Ovary (tissue), 9 donors: ENCODE measurements around the gene CYS1. TPM values are rescaled to one million over a fixed set of nuclear protein-coding genes. Genes with fewer than 3 reads are reported as not detected.
A peak's percentile ranks its signal among the peaks of the same experiment; 100 is the strongest.
"Not testable (repeated sequence)": the region's sequence is repeated elsewhere in the genome, so short reads cannot be mapped to it uniquely, and the experiment has no call there.

Experiments used
- DNase-seq, 5 donors: peaks; one replicate each; pipeline ENCODE4 v3.0.0-alpha.2; 2019 to 2020
- H3K27ac ChIP-seq, 2 donors: fragments of 200-600 bp; one replicate each; pipeline versions ENCODE4 v1.5.1 to v1.8.0; 2019 to 2022
- H3K27me3 ChIP-seq: fragments of 200-600 bp; one replicate; pipeline ENCODE4 v1.8.0; 2022
- H3K36me3 ChIP-seq: fragments of 200-600 bp; sonication (generic); one replicate; pipeline ENCODE4 v1.5.1; 2019
- H3K4me1 ChIP-seq: one replicate; pipeline ENCODE4 v1.8.1; 2013; ENCODE audit warnings: mild to moderate bottlenecking, moderate library complexity; ENCODE audit not compliant: insufficient read depth
- H3K4me3 ChIP-seq: fragments of 200-600 bp; sonication (generic); one replicate; pipeline ENCODE4 v1.5.1; 2017
- H3K9me3 ChIP-seq, 2 donors: fragments of 200-600 bp in 1 of 2; sonication (generic) in 1 of 2; one replicate each; pipeline versions ENCODE4 v1.5.1 to v1.8.1; 2013 to 2019; ENCODE audit warnings: mild to moderate bottlenecking in 1 of 2, moderate library complexity in 1 of 2
- CTCF ChIP-seq, 3 donors: fragments of 450-650 bp in 2 of 3; fragments of 200-600 bp in 1 of 3; IDR thresholded peaks; one replicate each; pipeline versions ENCODE4 v1.5.1 to v1.8.0; 2016 to 2022; ENCODE audit warnings: antibody characterized with exemption in 3 of 3, mild to moderate bottlenecking in 1 of 3
- EP300 ChIP-seq: sonication (generic); formaldehyde crosslinking; IDR thresholded peaks from one replicate; pipeline ENCODE4 v1.6.1; 2017; ENCODE audit warnings: antibody characterized with exemption
- POLR2A ChIP-seq: fragments of 450-650 bp; IDR thresholded peaks from one replicate; pipeline ENCODE4 v1.6.1; 2017; ENCODE audit warnings: antibody characterized with exemption, mild to moderate bottlenecking, moderate library complexity
- WGBS, 3 donors: extraction: QIAGEN DNeasy Blood & Tissue Kit in 1 of 3; methylation state at CpG; one replicate each; pipeline versions ENCODE4 v1.1.5 to v1.1.7; 2013 to 2017; 5-methylcytosine and 5-hydroxymethylcytosine counted together
- intact Hi-C, 4 donors: fragments of 100-400 bp; cut with DNase I; formaldehyde crosslinking; loops; one replicate each; pipeline versions ENCODE4 v1.11.0 to v1.15.1; 2022 to 2023
- polyA plus RNA-seq, 2 donors: library from polyadenylated mRNA; stranded (reverse); fragments of 200-250 nt in 1 of 2; fragments of 350-450 nt in 1 of 2; fragmentation: Illumina TruSeq in 1 of 2; extraction: RNeasy Lipid Tissue Mini Kit (QIAGEN cat#74804) in 1 of 2; gene quantifications; one replicate each; pipeline ENCODE4 v1.2.3, GENCODE V29; 2013 to 2014
- total RNA-seq, 7 donors: library from RNA; depleted of rRNA in 2 of 7; stranded (reverse); fragments of >200 nt in 2 of 7; fragmentation: NEBNext Ultra II Directional in 3 of 7; extraction: Animal tissue kit (Norgen Biotek cat#: 25700) in 3 of 7; gene quantifications; one replicate each; pipeline versions ENCODE4 v1.1.0 to v1.2.4, GENCODE V29; 2016 to 2023
- donor health status: DM: no; HTN: no; CAD: no; lungs with moderate emphysema.
- donor health status: DM: no; HTN: no; CAD: no.
- donor health status: Bipolar disorder and iron deficiency.
- donor health status: DM: yes; HTN: yes; CAD: no.
- donor health status: DM: no; HTN: no; CAD: no.
- donor health status: DM: yes; HTN: yes; CAD: no.

Gene CYS1
- total and polyA plus RNA-seq, 9 donors: 5.9 to 21.5 (median 12.0) TPM

- no peak overlapping the region for H3K4me3 ChIP-seq
- no peaks in the 10 kb centered on the region for H3K36me3 ChIP-seq
- H3K9me3 ChIP-seq: no peaks in the 10 kb centered on the region
- no peak overlapping the region for H3K27ac ChIP-seq
- no peak for DNase-seq
- no peaks in the 10 kb centered on the region for H3K4me1 ChIP-seq
- TF ChIP-seq EP300 (no peak), CTCF (IDR thresholded peaks at IDR 0.05) (no peak), POLR2A (no peak)
- intact Hi-C loops: no loop called here
- no peaks in the 10 kb centered on the region for H3K27me3 ChIP-seq
These were observed 29.1 kb upstream of the CYS1 start for GRCh38 chr2:10109311-10109710.

GRCh38 chr2:10104906-10105305 lies 24.7 kb upstream of the CYS1 start:
- intact Hi-C loops, DNase-seq, H3K4me1 ChIP-seq, H3K27ac ChIP-seq, H3K36me3 ChIP-seq, H3K9me3 ChIP-seq, H3K4me3 ChIP-seq, H3K27me3 ChIP-seq: not testable (repeated sequence)

- DNase-seq: no peak
- intact Hi-C loops: no loop called here
- H3K36me3 ChIP-seq: no peaks in the 10 kb centered on the region
- H3K9me3 ChIP-seq: no peaks in the 10 kb centered on the region
- no peak overlapping the region for H3K27ac ChIP-seq
- H3K4me1 ChIP-seq: peaks cover 2% of the 10 kb centered on the region
- H3K4me3 ChIP-seq: no peak overlapping the region
- no peaks in the 10 kb centered on the region for H3K27me3 ChIP-seq
- TF ChIP-seq CTCF (IDR thresholded peaks at IDR 0.05): no peak
- TF ChIP-seq EP300: no peak
- no peak for TF ChIP-seq POLR2A
- 87 to 89% (median 88%) methylated on average over 6 of the region's 6 CpGs for WGBS, 3 donors
These were observed 23.0 kb upstream of the CYS1 start for GRCh38 chr2:10103179-10103578.

GRCh38 chr2:10101491-10101890 lies 21.3 kb upstream of the CYS1 start:
- Histone ChIP-seq H3K27ac (no peak overlapping the region), H3K9me3 (no peaks in the 10 kb centered on the region), H3K4me1 (peaks cover 2% of the 10 kb centered on the region), H3K36me3 (no peaks in the 10 kb centered on the region), H3K27me3 (no peaks in the 10 kb centered on the region), H3K4me3 (no peak overlapping the region)
- DNase-seq: no peak
- intact Hi-C loops: no loop called here
- WGBS, 3 donors: 29 to 33% (median 33%) methylated on average over 7 of the region's 7 CpGs
- TF ChIP-seq POLR2A (no peak), CTCF (IDR thresholded peaks at IDR 0.05) (no peak), EP300 (no peak)

- H3K27ac ChIP-seq: no peak overlapping the region
- TF ChIP-seq EP300 (no peak), CTCF (IDR thresholded peaks at IDR 0.05) (peak; percentile 76 to 82 (median 78))
- no peaks in the 10 kb centered on the region for H3K27me3 ChIP-seq
- peaks cover 2% of the 10 kb centered on the region for H3K4me1 ChIP-seq
- H3K4me3 ChIP-seq: no peak overlapping the region
- DNase-seq: peak; percentile 44 to 79 (median 66)
- H3K9me3 ChIP-seq: no peaks in the 10 kb centered on the region
- 32 to 35% (median 33%) methylated on average over 16 of the region's 16 CpGs for WGBS, 3 donors
- no peaks in the 10 kb centered on the region for H3K36me3 ChIP-seq
- intact Hi-C loops: loop anchor here in 2 of 4 donors (5.0 to 10.0 kb wide), 2 partner anchors 283 to 290 kb away; no protein-coding TSS in a partner anchor
These were observed 17.3 kb upstream of the CYS1 start for GRCh38 chr2:10097352-10098148.
